Measurements from ENCODE around the gene MYCT1. TPM values are rescaled to one million over a fixed set of nuclear protein-coding genes. Genes with fewer than 3 reads are reported as not detected.

MYCT1 gene, protein sequence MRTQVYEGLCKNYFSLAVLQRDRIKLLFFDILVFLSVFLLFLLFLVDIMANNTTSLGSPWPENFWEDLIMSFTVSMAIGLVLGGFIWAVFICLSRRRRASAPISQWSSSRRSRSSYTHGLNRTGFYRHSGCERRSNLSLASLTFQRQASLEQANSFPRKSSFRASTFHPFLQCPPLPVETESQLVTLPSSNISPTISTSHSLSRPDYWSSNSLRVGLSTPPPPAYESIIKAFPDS
- total RNA-seq (2021; ENCODE audit: unreplicated experiment) (not detected), Bru-seq, nascent RNA (not detected), BruChase-seq, experiment 1, labeled RNA remaining after a 6-hour chase (percentile 4 among the genes with signal in this experiment), BruChase-seq, experiment 2, labeled RNA remaining after a 2-hour chase (percentile 8 among the genes with signal in this experiment)
- polyA plus RNA-seq (2012): not detected in 2 replicates
- long read RNA-seq: 0 reads

DNA sequence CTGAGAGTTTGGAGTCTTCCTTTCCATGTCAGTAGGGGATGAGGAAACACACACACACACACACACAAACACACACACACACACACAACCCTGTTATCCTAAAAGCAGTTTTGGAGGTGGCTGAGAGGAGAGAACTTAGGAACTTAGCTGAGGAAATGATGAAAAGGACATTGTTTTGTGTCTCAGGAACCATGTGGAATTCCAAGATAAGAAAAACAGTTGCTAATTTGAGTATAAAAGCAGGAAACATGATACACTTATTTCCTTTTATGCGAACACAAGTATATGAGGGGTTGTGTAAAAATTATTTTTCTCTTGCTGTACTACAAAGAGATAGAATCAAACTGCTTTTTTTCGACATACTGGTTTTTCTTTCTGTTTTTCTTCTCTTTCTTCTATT lies at the start of gene MYCT1:
Gene MYCT1, plus strand, starts transcription at position 264 of the 400 bp plus-strand sequence. Its CDS starts 6 bp downstream, at position 270.
- no peaks in the 10 kb centered on the region for H4K20me1 ChIP-seq (ENCODE audit: insufficient read depth)
- no peaks in the 10 kb centered on the region for H3K4me1 ChIP-seq (ENCODE audit: control insufficient read depth in 1 of 2, insufficient read depth in 2 of 2, low read length in 2 of 2)
- H2AFZ ChIP-seq (ENCODE audit: low read depth, low read length, poor library complexity, severe bottlenecking): no peak within 1 kb of the TSS
- H3K36me3 ChIP-seq (ENCODE audit: control insufficient read depth in 1 of 2, insufficient read depth in 2 of 2, low read length in 2 of 2): no peaks in the 10 kb centered on the region
- no TSS peak for BruUV-seq (replicated peaks)
- no peaks in the 10 kb centered on the region for H3K27me3 ChIP-seq (ENCODE audit: insufficient read depth, low read length)
- ChIA-PET CTCF (no interaction called here), RAD21 (ENCODE audit: low non-redundant PET in 1 of 2, low total read pairs in 2 of 2, uncharacterized antibody in 2 of 2, unreplicated experiment in 2 of 2) (no interaction called here), POLR2A (no interaction called here)
- H3K9ac ChIP-seq (ENCODE audit: low read length): no peak within 1 kb of the TSS
- ATAC-seq (no peak), DNase-seq (ENCODE audit: low read depth, low spot score) (no peak)
- H3K4me3 ChIP-seq (replicated peaks in 1 of 2; ENCODE audit: low read depth in 1 of 2, low read length in 2 of 2): no peak within 1 kb of the TSS
- H3K9me2 ChIP-seq (ENCODE audit: insufficient read depth): no peaks in the 10 kb centered on the region
- H3K27ac ChIP-seq (ENCODE audit: low read depth, low read length): no peak within 1 kb of the TSS
- intact Hi-C loops (cut with micrococcal nuclease): no loop called here
- H3K79me2 ChIP-seq (ENCODE audit: insufficient read depth, low read length): no peaks in the 10 kb centered on the region
- TF ChIP-seq MAX (IDR thresholded peaks at IDR 0.05) (no peak), SP1 (IDR thresholded peaks at IDR 0.05; ENCODE audit: low read depth) (no peak), ZFX (IDR thresholded peaks at IDR 0.05) (no peak), ZBTB33 (IDR thresholded peaks at IDR 0.05; ENCODE audit: extremely low read depth, insufficient replicate concordance, low read length) (no peak), ELF1 (IDR thresholded peaks at IDR 0.05; ENCODE audit: borderline replicate concordance, low read depth) (no peak), JUND (IDR thresholded peaks at IDR 0.05) (no peak), RAD21 (IDR thresholded peaks at IDR 0.05; ENCODE audit: low read depth) (no peak), YY1 (IDR thresholded peaks at IDR 0.05; ENCODE audit: extremely low read depth, insufficient replicate concordance, low read depth, low read length) (no peak), FOSL1 (IDR thresholded peaks at IDR 0.05; ENCODE audit: low read depth) (no peak), ATF3 (IDR thresholded peaks at IDR 0.05) (no peak), EZH2phosphoT487 (IDR thresholded peaks at IDR 0.05; ENCODE audit: borderline replicate concordance) (no peak), REST (IDR thresholded peaks at IDR 0.05; ENCODE audit: low read depth) (no peak), SRF (IDR thresholded peaks at IDR 0.05; ENCODE audit: low read depth) (no peak), SIN3A (IDR thresholded peaks at IDR 0.05; ENCODE audit: low read depth) (no peak), POLR2AphosphoS5 (IDR thresholded peaks at IDR 0.05; ENCODE audit: low read depth, low read length) (no peak), EGR1 (IDR thresholded peaks at IDR 0.05; ENCODE audit: low read depth) (no peak)
- TF ChIP-seq, protein P1, sequence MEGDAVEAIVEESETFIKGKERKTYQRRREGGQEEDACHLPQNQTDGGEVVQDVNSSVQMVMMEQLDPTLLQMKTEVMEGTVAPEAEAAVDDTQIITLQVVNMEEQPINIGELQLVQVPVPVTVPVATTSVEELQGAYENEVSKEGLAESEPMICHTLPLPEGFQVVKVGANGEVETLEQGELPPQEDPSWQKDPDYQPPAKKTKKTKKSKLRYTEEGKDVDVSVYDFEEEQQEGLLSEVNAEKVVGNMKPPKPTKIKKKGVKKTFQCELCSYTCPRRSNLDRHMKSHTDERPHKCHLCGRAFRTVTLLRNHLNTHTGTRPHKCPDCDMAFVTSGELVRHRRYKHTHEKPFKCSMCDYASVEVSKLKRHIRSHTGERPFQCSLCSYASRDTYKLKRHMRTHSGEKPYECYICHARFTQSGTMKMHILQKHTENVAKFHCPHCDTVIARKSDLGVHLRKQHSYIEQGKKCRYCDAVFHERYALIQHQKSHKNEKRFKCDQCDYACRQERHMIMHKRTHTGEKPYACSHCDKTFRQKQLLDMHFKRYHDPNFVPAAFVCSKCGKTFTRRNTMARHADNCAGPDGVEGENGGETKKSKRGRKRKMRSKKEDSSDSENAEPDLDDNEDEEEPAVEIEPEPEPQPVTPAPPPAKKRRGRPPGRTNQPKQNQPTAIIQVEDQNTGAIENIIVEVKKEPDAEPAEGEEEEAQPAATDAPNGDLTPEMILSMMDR (IDR thresholded peaks at IDR 0.05 in 2 of 3, conservative IDR thresholded peaks at IDR 0.05 in 1 of 3; ENCODE audit: borderline replicate concordance in 1 of 3, insufficient read depth in 1 of 3, low read depth in 2 of 3, low read length in 2 of 3): no peak
- H3K9me3 ChIP-seq (ENCODE audit: control insufficient read depth in 1 of 2, insufficient read depth in 1 of 2, low read depth in 1 of 2, low read length in 2 of 2): no peaks in the 10 kb centered on the region
- H3K4me2 ChIP-seq (ENCODE audit: low read length): no peak within 1 kb of the TSS

Data from HCT116 (cell line).